Upper lobe of left lung (tissue), 6 donors: ENCODE results near the gene GALNT5. TPM values are rescaled to one million over a fixed set of nuclear protein-coding genes. Genes with fewer than 3 reads are reported as not detected.

Experiments
- ATAC-seq, 2 donors: fragments of 200-7000 bp; cut with Tn5 transposase; one replicate each; pipeline ENCODE4 v1.9.1; 2022; ENCODE audit warnings: mild to moderate bottlenecking in 2 of 2, moderate library complexity in 2 of 2; ENCODE audit not compliant: low FRiP score in 2 of 2
- DNase-seq, 2 donors: peaks; one replicate each; pipeline ENCODE4 v3.0.0-alpha.2; 2019 to 2020
- H3K27ac ChIP-seq, 4 donors: fragments of 200-600 bp; sonication (generic); one replicate each; pipeline ENCODE4 v1.5.1; 2016 to 2019
- H3K27me3 ChIP-seq, 4 donors: fragments of 200-600 bp; sonication (generic); one replicate each; pipeline ENCODE4 v1.5.1; 2017 to 2019
- H3K36me3 ChIP-seq, 4 donors: fragments of 200-600 bp; sonication (generic); one replicate each; pipeline ENCODE4 v1.5.1; 2016 to 2019
- H3K4me1 ChIP-seq, 4 donors: fragments of 200-600 bp; sonication (generic); one replicate each; pipeline ENCODE4 v1.5.1; 2018 to 2019
- H3K4me3 ChIP-seq, 4 donors: fragments of 200-600 bp; sonication (generic); one replicate each; pipeline ENCODE4 v1.5.1; 2017 to 2019; ENCODE audit warnings: mild to moderate bottlenecking in 2 of 4, moderate library complexity in 1 of 4
- H3K9me3 ChIP-seq, 4 donors: fragments of 200-600 bp; sonication (generic); one replicate each; pipeline ENCODE4 v1.5.1; 2018 to 2019
- CTCF ChIP-seq, 6 experiments: fragments of 450-650 bp in 4 of 6; fragments of 200-600 bp in 2 of 6; sonication (generic) in 2 of 6; IDR thresholded peaks; one replicate each; pipeline ENCODE4 v1.5.1; 2016 to 2019; ENCODE audit warnings: antibody characterized with exemption in 6 of 6
- EP300 ChIP-seq, 4 donors: sonication (generic); formaldehyde crosslinking; IDR thresholded peaks; one replicate each; pipeline ENCODE4 v1.5.1; 2017; ENCODE audit warnings: antibody characterized with exemption in 4 of 4, control low read depth in 2 of 4
- POLR2A ChIP-seq, 4 donors: fragments of 450-650 bp; IDR thresholded peaks; one replicate each; pipeline ENCODE4 v1.5.1; 2016 to 2017; ENCODE audit warnings: antibody characterized with exemption in 4 of 4, mild to moderate bottlenecking in 2 of 4
- POLR2AphosphoS5 ChIP-seq, 2 donors: sonication (generic); formaldehyde crosslinking; IDR thresholded peaks; one replicate each; pipeline ENCODE4 v1.5.1; 2017; ENCODE audit warnings: antibody characterized with exemption in 2 of 2
- WGBS, 2 donors: methylation state at CpG; one replicate each; pipeline ENCODE4 v1.1.5; 2017 to 2018; 5-methylcytosine and 5-hydroxymethylcytosine counted together
- total RNA-seq, 6 donors: library from RNA; depleted of rRNA in 4 of 6; stranded (reverse); fragments of >200 nt in 4 of 6; gene quantifications; one replicate each; pipeline versions ENCODE4 v1.1.0 to v1.2.1, GENCODE V29; 2016 to 2021
- donor health status: DM: no; HTN: no; CAD: no; lungs with moderate emphysema.
- donor health status: DM: no; HTN: yes; CAD: no; lungs with severe emphysema.

Gene GALNT5
- total RNA-seq, 6 donors from 2014 or later = 23.0 to 42.9 (median 24.4) TPM

DNA sequence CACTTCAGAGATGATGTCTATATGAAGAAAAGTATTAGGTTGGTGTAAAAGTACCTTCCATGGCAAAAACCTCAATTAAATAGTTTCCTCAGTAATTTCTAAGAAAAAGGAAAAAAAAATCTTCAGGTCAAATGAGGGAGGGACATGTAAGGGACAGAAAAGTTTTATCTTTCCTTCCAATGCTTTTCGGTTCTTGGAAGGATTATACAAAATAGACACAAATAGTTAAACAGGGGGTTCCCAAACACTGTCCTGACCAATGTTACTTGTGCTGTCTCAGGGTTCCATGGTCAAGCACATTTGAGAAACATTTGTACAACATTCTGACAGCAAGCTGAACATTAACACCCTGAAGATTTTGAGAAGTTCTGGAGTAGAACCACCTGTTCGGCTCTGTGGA is 46.1 kb downstream of the GALNT5 start:
- Histone ChIP-seq H3K27ac (no peak overlapping the region), H3K4me1 (no peaks in the 10 kb centered on the region), H3K4me3 (no peak overlapping the region), H3K36me3 (no peaks in the 10 kb centered on the region), H3K27me3 (no peaks in the 10 kb centered on the region), H3K9me3 (no peaks in the 10 kb centered on the region)
- ATAC-seq (no peak), DNase-seq (no peak)
- 50 to 70% methylated on average over 2 of the region's 2 CpGs for WGBS, 2 donors
- TF ChIP-seq POLR2A (IDR thresholded peaks at IDR 0.05) (no peak), POLR2AphosphoS5 (IDR thresholded peaks at IDR 0.05) (no peak), CTCF (IDR thresholded peaks at IDR 0.05) (no peak), EP300 (IDR thresholded peaks at IDR 0.05) (no peak)

- Histone ChIP-seq H3K9me3 (no peaks in the 10 kb centered on the region), H3K27ac (no peak overlapping the region), H3K4me3 (no peak overlapping the region), H3K27me3 (no peaks in the 10 kb centered on the region), H3K4me1 (no peaks in the 10 kb centered on the region), H3K36me3 (no peaks in the 10 kb centered on the region)
- TF ChIP-seq CTCF (IDR thresholded peaks at IDR 0.05) = no peak
- no peak for TF ChIP-seq EP300 (IDR thresholded peaks at IDR 0.05)
- TF ChIP-seq POLR2AphosphoS5 (IDR thresholded peaks at IDR 0.05) = no peak
- TF ChIP-seq POLR2A (IDR thresholded peaks at IDR 0.05) = no peak
- no peak for ATAC-seq
- no peak for DNase-seq
- WGBS, 2 donors = 56 to 72% methylated on average over 2 to 3 of the region's 3 CpGs
Observed at GRCh38 chr2:157304811-157305722, 47.6 kb downstream of the GALNT5 start.

- Histone ChIP-seq H3K27me3 (no peaks in the 10 kb centered on the region), H3K4me1 (no peaks in the 10 kb centered on the region), H3K36me3 (no peaks in the 10 kb centered on the region), H3K4me3 (no peak overlapping the region), H3K27ac (no peak overlapping the region), H3K9me3 (no peaks in the 10 kb centered on the region)
- WGBS, 2 donors = 88 to 90% methylated on average over 4 of the region's 4 CpGs
- TF ChIP-seq POLR2A (IDR thresholded peaks at IDR 0.05) (no peak), CTCF (IDR thresholded peaks at IDR 0.05) (no peak), POLR2AphosphoS5 (IDR thresholded peaks at IDR 0.05) (no peak), EP300 (IDR thresholded peaks at IDR 0.05) (no peak)
- no peak for DNase-seq
- no peak for ATAC-seq
Observed at GRCh38 chr2:157305723-157306110, 48.2 kb downstream of the GALNT5 start.

- Histone ChIP-seq H3K36me3 (no peaks in the 10 kb centered on the region), H3K4me3 (no peak overlapping the region), H3K4me1 (no peaks in the 10 kb centered on the region), H3K27ac (no peak overlapping the region), H3K27me3 (no peaks in the 10 kb centered on the region), H3K9me3 (no peaks in the 10 kb centered on the region)
- TF ChIP-seq POLR2A (IDR thresholded peaks at IDR 0.05) (no peak), POLR2AphosphoS5 (IDR thresholded peaks at IDR 0.05) (no peak), CTCF (IDR thresholded peaks at IDR 0.05) (peak in 1 of 6 experiments; percentile 19), EP300 (IDR thresholded peaks at IDR 0.05) (no peak)
- DNase-seq (no peak), ATAC-seq (no peak)
- 48 to 59% methylated on average over 1 of the region's 1 CpG for WGBS, 2 donors
Observed at GRCh38 chr2:157307021-157307420, 49.5 kb downstream of the GALNT5 start.

DNA sequence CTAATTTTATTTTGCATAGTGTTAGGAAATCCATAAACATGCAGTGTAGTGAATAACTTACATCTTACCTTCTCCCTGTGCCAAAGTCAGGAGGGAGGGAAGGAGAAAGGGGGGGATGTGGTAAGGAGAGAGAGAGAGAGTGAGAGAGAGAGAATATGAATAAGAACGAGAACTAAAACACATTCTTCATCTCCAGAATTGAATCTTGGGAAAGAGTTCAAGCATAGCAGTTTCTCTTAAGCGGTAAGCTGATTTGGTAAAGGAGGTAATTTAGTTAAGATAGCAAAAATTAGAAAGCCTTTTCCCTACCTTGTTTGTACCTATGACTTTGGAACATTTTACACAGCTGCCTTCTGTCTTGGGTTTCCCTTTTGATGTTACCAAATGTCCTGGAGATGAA is 52.4 kb downstream of the GALNT5 start:
- Histone ChIP-seq H3K9me3 (no peaks in the 10 kb centered on the region), H3K27me3 (no peaks in the 10 kb centered on the region), H3K4me1 (no peaks in the 10 kb centered on the region), H3K36me3 (no peaks in the 10 kb centered on the region), H3K27ac (no peak overlapping the region), H3K4me3 (no peak overlapping the region)
- DNase-seq (no peak), ATAC-seq (no peak)
- no peak for TF ChIP-seq POLR2AphosphoS5 (IDR thresholded peaks at IDR 0.05)
- 82 to 89% methylated on average over 2 of the region's 2 CpGs for WGBS, 2 donors
